Keratinocyte (primary cell): Measurements from ENCODE around the gene LBX1. TPM values are rescaled to one million over a fixed set of nuclear protein-coding genes. Genes with fewer than 3 reads are reported as not detected.

Experiments used
- DNase-seq: peaks from one replicate; pipeline ENCODE4 v3.0.0-alpha.2; 2011; ENCODE audit warnings: low read depth, missing footprints, low spot score
- FAIRE-seq: peaks from 2 replicates; lab custom pipeline; 2011; peaks lifted over from hg19 to GRCh38; lab: Jason Lieb, UNC
- H2AFZ ChIP-seq: 2 replicates; pipeline ENCODE4 v1.6.0; 2012; ENCODE audit warnings: low read length, control low read depth, inconsistent platforms; ENCODE audit not compliant: control insufficient read depth
- H3K27ac ChIP-seq: 2 replicates; pipeline ENCODE4 v1.5.1; 2011; ENCODE audit warnings: low read length; ENCODE audit not compliant: control insufficient read depth, insufficient read depth
- H3K27me3 ChIP-seq: 3 replicates; pipeline ENCODE4 v1.6.0; 2011; ENCODE audit warnings: low read length; ENCODE audit not compliant: control insufficient read depth, insufficient read depth; ENCODE audit errors: extremely low read depth
- H3K36me3 ChIP-seq, 2 experiments: 2 replicates in 1 of 2; 3 replicates in 1 of 2; pipeline ENCODE4 v1.5.1; 2011; ENCODE audit warnings: low read length in 2 of 2, mild to moderate bottlenecking in 1 of 2; ENCODE audit not compliant: control insufficient read depth in 2 of 2, insufficient read depth in 2 of 2; ENCODE audit errors: extremely low read depth in 1 of 2
- H3K4me1 ChIP-seq: 3 replicates; pipeline ENCODE4 v1.5.1; 2011; ENCODE audit warnings: low read length; ENCODE audit not compliant: control insufficient read depth, insufficient read depth; ENCODE audit errors: extremely low read depth
- H3K4me2 ChIP-seq: 3 replicates; pipeline ENCODE4 v1.6.0; 2011; ENCODE audit warnings: low read depth, low read length; ENCODE audit not compliant: control insufficient read depth, insufficient read depth; ENCODE audit errors: extremely low read depth
- H3K4me3 ChIP-seq, 3 experiments: fragments of 200-600 bp in 1 of 3; sonication (generic) in 1 of 3; 2 replicates in 2 of 3; 3 replicates in 1 of 3; pipeline ENCODE4 v1.5.1; 2011 to 2016; ENCODE audit warnings: low read length in 3 of 3, mild to moderate bottlenecking in 3 of 3, control low read depth in 2 of 3, inconsistent platforms in 1 of 3, low read depth in 1 of 3, mixed read lengths in 1 of 3, mixed run types in 1 of 3, moderate library complexity in 1 of 3; ENCODE audit not compliant: control insufficient read depth in 2 of 3, insufficient read depth in 2 of 3; ENCODE audit errors: extremely low read depth in 1 of 3
- H3K79me2 ChIP-seq: 2 replicates; pipeline ENCODE4 v1.6.0; 2012; ENCODE audit warnings: low read length; ENCODE audit not compliant: control insufficient read depth, insufficient read depth
- H3K9ac ChIP-seq: 3 replicates; pipeline ENCODE4 v1.6.0; 2011; ENCODE audit warnings: low read length; ENCODE audit not compliant: control insufficient read depth, insufficient read depth; ENCODE audit errors: extremely low read depth
- H3K9me1 ChIP-seq: 3 replicates; pipeline ENCODE4 v1.6.0; 2011; ENCODE audit warnings: low read length; ENCODE audit not compliant: control insufficient read depth, insufficient read depth; ENCODE audit errors: extremely low read depth
- H3K9me3 ChIP-seq: 2 replicates; pipeline ENCODE4 v1.5.1; 2012; ENCODE audit warnings: low read depth, low read length; ENCODE audit not compliant: control insufficient read depth
- H4K20me1 ChIP-seq: 3 replicates; pipeline ENCODE4 v1.6.0; 2011; ENCODE audit warnings: low read length; ENCODE audit not compliant: control insufficient read depth, insufficient read depth; ENCODE audit errors: extremely low read depth
- EZH2 ChIP-seq: IDR thresholded peaks from one replicate; pipeline ENCODE4 v1.6.1; 2012; ENCODE audit warnings: inconsistent platforms, mild to moderate bottlenecking, low read length, moderate library complexity
- dilution Hi-C: fragments of 300-500 bp; cut with MboI; formaldehyde crosslinking; loops from one replicate; pipeline ENCODE4 v1.7.0; 2020; ENCODE audit warnings: low sequenced_read_pairs; ENCODE audit not compliant: extremely low pct_ligation_motif_present
- polyA plus RNA-seq, 5 experiments: library from polyadenylated mRNA; depleted of rRNA in 3 of 5; stranded (reverse) in 3 of 5; stranded (forward) in 1 of 5; unstranded in 1 of 5; fragments of >200 nt; gene quantifications; 1 replicate in 1 of 5; 2 replicates in 3 of 5; 3 replicates in 1 of 5; pipeline versions ENCODE4 v1.2.1 to v1.2.3, GENCODE V29; 2011 to 2012; ENCODE audit warnings: missing spikeins in 2 of 5, low read depth in 1 of 5, low replicate concordance in 1 of 5
- TF ChIP-seq, protein P1 (sequence below), 3 experiments: IDR thresholded peaks in 1 of 3; conservative IDR thresholded peaks in 1 of 3; optimal IDR thresholded peaks in 1 of 3; 2 replicates in 2 of 3; 3 replicates in 1 of 3; pipeline versions ENCODE3 to v1.5.1; 2011; ENCODE audit warnings: low read length in 3 of 3, mild to moderate bottlenecking in 3 of 3, moderate library complexity in 2 of 3, control low read depth in 1 of 3, inconsistent platforms in 1 of 3; ENCODE audit not compliant: insufficient read depth in 2 of 3; ENCODE audit errors: extremely low read depth in 1 of 3

Gene LBX1
- polyA plus RNA-seq, 1 donor (not counting 4 experiments of a cell fraction or from before 2014, with no cell fraction given): not detected

DNA sequence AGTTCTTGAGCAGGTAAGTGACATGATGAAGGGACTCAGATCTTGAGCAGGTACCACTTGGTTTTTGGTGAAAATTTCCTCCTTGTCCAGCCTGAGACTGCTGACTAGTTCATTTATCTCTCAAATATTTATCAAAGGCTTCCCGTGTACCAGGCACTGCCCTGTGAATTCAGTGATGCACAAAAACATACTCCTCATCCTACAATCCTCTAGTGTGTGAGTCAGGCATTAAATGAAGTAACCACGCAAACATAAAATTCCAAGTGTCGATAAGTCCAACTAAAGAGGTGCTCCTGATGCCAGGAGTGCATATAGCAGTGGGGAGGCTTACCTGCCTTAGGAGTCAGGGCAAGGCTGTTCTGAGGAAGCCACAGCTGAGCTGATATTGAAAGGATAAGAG, 41.5 kb upstream of the LBX1 start:
- peaks cover 7% of the 10 kb centered on the region for H3K27me3 ChIP-seq
- no peaks in the 10 kb centered on the region for H3K4me1 ChIP-seq
- no peaks in the 10 kb centered on the region for H3K9me3 ChIP-seq
- H3K79me2 ChIP-seq: no peaks in the 10 kb centered on the region
- no peaks in the 10 kb centered on the region for H3K36me3 ChIP-seq
- H3K4me2 ChIP-seq: no peak overlapping the region
- no peak for FAIRE-seq
- no peaks in the 10 kb centered on the region for H3K9me1 ChIP-seq
- no peak overlapping the region for H3K4me3 ChIP-seq
- no peak overlapping the region for H3K9ac ChIP-seq
- dilution Hi-C loops: no loop called here
- no peak for DNase-seq
- TF ChIP-seq EZH2: no peak
- TF ChIP-seq, protein P1, sequence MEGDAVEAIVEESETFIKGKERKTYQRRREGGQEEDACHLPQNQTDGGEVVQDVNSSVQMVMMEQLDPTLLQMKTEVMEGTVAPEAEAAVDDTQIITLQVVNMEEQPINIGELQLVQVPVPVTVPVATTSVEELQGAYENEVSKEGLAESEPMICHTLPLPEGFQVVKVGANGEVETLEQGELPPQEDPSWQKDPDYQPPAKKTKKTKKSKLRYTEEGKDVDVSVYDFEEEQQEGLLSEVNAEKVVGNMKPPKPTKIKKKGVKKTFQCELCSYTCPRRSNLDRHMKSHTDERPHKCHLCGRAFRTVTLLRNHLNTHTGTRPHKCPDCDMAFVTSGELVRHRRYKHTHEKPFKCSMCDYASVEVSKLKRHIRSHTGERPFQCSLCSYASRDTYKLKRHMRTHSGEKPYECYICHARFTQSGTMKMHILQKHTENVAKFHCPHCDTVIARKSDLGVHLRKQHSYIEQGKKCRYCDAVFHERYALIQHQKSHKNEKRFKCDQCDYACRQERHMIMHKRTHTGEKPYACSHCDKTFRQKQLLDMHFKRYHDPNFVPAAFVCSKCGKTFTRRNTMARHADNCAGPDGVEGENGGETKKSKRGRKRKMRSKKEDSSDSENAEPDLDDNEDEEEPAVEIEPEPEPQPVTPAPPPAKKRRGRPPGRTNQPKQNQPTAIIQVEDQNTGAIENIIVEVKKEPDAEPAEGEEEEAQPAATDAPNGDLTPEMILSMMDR (optimal IDR thresholded peaks at IDR 0.05 in 1 of 3, IDR thresholded peaks at IDR 0.05 in 1 of 3, conservative IDR thresholded peaks at IDR 0.05 in 1 of 3; ENCODE audit: extremely low read depth in 1 of 3, insufficient read depth in 2 of 3, low read length in 3 of 3): no peak
- no peak overlapping the region for H3K27ac ChIP-seq
- no peak overlapping the region for H2AFZ ChIP-seq
- no peaks in the 10 kb centered on the region for H4K20me1 ChIP-seq

GRCh38 chr10:101267776-101268175, 38.5 kb upstream of the LBX1 start:
- no peaks in the 10 kb centered on the region for H3K9me3 ChIP-seq
- TF ChIP-seq, protein P1 (optimal IDR thresholded peaks at IDR 0.05 in 1 of 3, IDR thresholded peaks at IDR 0.05 in 1 of 3, conservative IDR thresholded peaks at IDR 0.05 in 1 of 3; ENCODE audit: extremely low read depth in 1 of 3, insufficient read depth in 2 of 3, low read length in 3 of 3): no peak
- TF ChIP-seq EZH2: no peak
- H3K36me3 ChIP-seq: no peaks in the 10 kb centered on the region
- H3K4me1 ChIP-seq: no peaks in the 10 kb centered on the region
- no peaks in the 10 kb centered on the region for H3K79me2 ChIP-seq
- no peak for DNase-seq
- H3K27me3 ChIP-seq: peaks cover 21% of the 10 kb centered on the region
- dilution Hi-C loops: no loop called here
- H3K4me2 ChIP-seq: no peak overlapping the region
- H4K20me1 ChIP-seq: no peaks in the 10 kb centered on the region
- no peak overlapping the region for H3K9ac ChIP-seq
- H3K27ac ChIP-seq: no peak overlapping the region
- no peak overlapping the region for H3K4me3 ChIP-seq
- H2AFZ ChIP-seq: peak overlapping the region; percentile 36
- FAIRE-seq: no peak
- H3K9me1 ChIP-seq: no peaks in the 10 kb centered on the region
